GM20431 (cell line): ENCODE measurements around the gene QRICH2.
"Not testable (repeated sequence)": the region's sequence is repeated elsewhere in the genome, so short reads cannot be mapped to it uniquely, and the experiment has no call there.

Experiments
- in situ Hi-C: fragments of 300-500 bp; cut with MseI, MboI; formaldehyde crosslinking; loops from one replicate; pipeline ENCODE4 v1.15.0; 2020; ENCODE audit warnings: low sequenced_read_pairs; ENCODE audit not compliant: unreplicated experiment

Gene QRICH2

DNA sequence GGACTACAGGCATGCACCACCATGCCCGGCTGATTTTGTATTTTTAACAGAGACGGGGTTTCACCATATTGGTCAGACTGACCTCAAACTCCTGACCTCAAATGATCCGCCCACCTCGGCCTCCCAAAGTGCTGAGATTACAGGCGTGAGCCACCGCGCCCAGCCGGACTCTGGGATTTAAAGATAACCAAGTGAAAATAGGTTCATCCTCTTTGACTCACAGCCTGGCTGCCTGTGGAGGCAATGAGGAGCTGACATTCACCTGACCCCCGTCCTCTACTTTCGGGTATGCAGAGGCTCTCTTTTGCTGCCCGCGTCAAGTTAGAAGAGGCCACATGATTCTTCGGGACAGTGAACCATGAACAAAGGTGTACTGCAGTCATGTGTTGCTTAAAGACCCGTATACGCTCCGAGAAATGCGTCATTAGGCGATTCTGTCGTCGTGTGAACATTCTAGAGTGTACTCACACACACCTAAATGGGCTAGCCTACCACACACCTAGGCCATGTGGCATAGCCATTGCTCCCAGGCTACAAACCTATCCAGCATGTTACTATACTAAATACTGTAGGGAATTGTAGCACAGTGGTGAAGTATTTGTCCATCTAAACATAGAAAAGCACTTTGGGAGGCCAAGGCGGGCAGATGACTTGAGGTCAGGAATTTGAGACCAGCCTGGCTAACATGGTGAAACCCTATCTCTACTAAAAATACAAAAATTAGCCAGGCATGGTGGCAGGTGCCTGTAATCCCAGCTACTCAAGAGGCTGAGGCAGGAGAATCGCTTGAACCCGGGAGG, 54.9 kb downstream of the QRICH2 start:
- in situ Hi-C loops, result not testable (repeated sequence)

DNA sequence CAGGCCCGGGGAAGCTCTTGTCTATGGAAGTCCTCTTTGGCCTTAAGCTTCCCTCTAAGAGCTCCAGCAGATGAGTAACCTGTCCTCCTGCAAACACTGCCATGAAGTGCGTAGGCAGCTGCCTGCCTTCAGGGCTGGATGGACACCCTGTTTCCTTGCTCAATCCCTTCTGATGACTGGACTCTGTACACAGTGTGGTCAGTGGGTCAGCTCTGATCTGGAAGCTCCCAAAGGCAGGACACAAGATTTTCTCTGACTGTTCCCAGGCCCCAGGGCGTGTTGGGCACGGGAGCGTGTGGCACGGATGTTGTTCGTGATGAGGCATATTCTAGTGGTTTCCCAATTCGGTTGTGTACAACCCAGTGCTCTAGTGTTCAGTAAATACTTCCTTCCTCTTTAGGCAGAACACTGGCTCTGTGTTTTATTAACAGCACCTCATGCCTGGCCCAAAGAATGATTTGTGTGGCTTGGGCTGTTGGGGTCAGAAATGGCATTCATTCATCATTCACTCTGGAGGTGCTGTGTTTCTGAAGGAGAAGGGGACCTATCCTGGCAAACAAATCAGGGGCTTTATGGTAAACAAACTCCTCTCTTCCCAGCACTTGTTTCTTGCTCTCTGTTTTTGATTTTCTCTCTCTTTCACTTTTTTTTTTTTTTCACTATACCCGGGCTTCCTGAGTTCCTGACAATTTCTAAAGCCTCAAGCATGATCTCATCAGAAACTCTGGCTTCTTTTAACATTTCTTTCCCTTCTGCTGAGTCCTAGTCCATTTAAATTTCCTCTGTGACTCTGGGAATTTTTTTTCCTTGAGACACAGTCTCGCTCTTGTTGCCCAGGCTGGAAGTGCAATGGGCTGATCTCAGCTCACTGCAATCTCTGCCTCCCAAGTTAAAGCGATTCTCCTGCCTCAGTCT, 55.8 kb downstream of the QRICH2 start:
- in situ Hi-C loops, result no loop called here

DNA sequence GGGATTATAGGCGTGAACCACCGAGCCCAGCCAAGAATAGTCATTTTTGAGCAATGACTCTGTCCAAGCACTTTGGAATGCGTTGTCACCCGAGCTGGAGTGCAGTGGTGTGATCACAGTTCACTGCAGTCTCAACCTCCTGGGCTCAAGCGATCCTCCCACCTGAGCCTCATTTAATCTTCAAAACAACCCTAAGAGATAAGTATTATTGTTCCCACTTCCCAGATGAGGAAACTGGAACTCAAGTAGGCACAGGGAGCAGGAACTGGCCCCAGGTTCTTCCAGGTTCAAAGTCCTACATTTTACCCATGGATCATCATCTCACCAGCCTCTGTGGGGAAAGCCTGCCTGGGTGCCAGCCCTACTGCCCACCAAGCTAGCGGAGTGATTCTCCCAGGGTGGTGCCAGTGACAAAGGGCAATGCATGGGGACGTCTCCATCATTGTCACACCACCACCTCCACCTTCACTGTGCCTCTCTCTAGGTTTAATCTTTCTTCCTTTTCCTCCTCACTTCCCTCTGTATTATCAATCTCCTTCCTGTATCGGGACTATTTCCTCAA, 56.5 kb downstream of the QRICH2 start:
- in situ Hi-C loops, result no loop called here

DNA sequence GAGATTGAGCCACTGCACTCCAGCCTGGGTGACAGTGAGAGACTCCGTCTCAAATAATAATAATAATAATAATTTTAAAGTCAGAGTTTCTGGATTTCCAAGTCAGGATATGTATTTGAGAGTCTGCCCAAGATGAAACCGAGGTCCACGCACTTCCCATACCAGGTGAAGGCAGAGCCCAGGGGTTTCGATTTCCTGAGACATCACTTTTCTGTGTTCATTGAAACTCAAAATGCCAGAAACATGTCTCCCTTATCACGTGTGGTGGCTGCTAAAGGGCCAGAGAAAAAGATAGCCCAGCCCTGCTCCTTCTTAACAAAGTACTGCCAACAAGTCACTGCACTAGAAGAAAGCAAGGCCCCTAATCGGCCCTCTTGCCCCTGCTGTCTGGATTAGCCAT, 57.9 kb downstream of the QRICH2 start:
- in situ Hi-C loops, result no loop called here

DNA sequence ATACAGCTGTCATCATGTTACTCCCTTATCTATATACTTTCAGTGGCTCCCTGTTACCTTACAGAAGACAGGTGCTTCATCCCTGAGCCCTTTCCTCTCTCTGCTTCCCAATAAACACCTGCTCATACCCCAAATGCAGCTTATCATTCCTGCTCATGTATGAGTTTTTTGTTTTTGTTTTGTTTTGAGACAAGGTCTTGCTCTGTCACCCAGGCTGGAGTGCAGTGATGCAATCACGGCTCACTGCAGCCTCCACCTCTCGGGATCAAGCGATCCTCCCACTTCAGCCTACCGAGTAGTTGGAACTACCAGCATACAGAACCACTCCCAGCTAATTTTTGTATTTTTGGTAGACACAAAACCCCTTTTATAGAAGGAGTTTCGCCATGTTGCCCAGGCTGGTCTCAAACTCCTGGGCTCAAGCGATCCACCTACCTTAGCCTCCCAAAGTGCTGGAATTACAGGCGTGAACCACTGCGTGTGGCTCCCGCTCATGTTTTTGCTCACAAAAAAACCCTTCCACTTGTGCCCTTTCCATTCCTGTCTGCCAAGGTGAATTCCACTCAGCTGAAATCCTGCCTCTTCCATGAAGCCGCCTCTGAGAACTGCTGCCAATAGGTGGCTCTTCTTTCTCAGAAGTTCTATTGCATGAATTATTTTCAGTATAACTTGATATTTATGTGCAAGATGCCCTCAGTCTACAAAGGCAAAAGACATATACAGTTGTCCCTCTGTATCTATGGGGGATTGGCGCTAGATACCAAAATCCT, 59.9 kb downstream of the QRICH2 start:
- in situ Hi-C loops, result no loop called here

- in situ Hi-C loops, result no loop called here
Measured at GRCh38 chr17:76247304-76247703, 60.8 kb downstream of the QRICH2 start.

GRCh38 chr17:76246080-76247066, 61.7 kb downstream of the QRICH2 start:
- in situ Hi-C loops, result no loop called here

- in situ Hi-C loops, result not testable (repeated sequence)
Measured at GRCh38 chr17:76244721-76245120, 63.4 kb downstream of the QRICH2 start.

DNA sequence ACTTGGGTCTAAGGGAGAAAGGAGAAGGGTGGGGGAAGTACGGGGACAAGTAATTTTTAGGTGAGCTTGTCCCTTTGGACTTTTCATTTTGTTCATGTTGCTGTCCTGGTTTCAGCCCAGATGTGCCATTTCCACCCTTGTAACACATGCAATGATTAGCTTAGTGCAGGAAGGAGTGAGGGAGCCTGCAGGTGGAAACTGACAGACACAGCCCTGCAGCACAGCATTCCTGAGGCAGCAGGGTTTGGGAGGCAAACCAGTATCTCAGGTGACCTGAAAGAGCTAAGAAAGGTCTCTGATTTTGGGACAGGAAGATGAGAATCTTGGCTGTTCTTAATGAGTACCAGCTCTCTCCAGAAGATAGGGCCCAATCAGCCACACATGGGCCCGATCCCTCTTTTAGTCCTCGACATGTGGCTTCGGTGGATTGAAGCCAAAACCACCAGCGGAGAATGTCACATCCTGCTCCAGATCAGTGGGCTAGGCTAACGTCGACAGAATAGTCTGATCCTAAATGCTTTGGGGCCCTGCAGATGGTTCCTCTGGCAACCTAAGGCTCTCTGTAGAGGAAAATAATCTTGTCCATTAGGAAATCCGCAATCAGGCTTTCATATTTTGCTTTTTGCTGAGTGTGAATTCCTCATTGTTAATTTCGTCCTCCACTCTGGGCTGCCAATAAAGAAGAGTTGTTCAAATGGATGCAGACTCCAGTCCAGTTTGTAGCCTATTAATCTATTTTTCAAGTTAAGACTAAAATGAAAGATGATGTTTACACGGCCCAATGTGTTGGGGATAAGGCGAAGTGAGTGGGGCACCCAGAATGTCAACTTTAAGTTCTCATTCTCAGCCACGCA, 64.0 kb downstream of the QRICH2 start:
- in situ Hi-C loops, result no loop called here

- in situ Hi-C loops, result no loop called here
Measured at GRCh38 chr17:76241691-76242255, 66.3 kb downstream of the QRICH2 start.

DNA sequence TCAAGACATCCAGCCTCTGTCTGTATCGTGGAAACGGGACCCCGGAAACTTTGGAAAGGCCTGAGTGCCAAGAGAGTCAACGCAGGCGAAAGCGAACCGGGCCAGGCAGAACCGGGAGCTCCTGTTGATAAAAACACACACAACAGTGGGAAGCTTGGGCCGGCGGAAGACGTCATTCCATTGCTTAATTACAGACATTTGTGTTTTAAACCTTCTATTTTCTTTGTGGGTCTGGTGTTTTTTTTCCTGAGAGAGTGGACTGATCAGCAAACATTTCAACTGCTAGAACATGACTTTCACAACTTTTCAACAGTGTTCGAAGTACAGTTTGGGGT, 66.9 kb downstream of the QRICH2 start:
- in situ Hi-C loops, result no loop called here

GRCh38 chr17:76240461-76241203, 67.4 kb downstream of the QRICH2 start, which contains the start of gene RNF157:
RNF157 (minus strand) TSS chr17:76240493; CDS start chr17:76240240, 253 bp downstream.
- in situ Hi-C loops, result no loop called here

- in situ Hi-C loops, result no loop called here
Measured at GRCh38 chr17:76239538-76240274, 68.4 kb downstream of the QRICH2 start.

- in situ Hi-C loops, result no loop called here
Measured at GRCh38 chr17:76238847-76239537, 69.1 kb downstream of the QRICH2 start.

DNA sequence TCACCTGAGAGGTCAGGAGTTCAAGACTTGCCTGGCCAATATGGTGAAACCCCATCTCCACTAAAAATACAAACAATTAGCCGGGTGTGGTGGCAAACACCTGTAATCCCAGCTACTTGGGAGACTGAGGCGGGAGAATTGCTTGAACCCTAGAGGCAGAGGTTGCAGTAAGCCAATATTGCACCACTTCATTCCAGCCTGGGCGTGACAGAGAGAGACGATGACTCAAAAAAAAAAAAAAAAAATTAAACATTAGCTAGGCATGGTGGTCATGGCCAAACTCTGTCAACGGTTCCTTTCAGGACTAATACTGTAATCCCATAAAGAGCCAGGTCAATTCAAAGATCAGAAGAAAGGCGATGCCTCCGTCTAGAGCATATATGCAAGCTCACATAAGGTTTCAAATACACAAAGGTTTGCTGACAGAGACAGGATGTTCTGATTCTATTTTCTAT, 70.2 kb downstream of the QRICH2 start:
- in situ Hi-C loops, result no loop called here

- in situ Hi-C loops, result no loop called here
Measured at GRCh38 chr17:76236603-76237002, 71.5 kb downstream of the QRICH2 start.
